Stimulated activated CD8-positive, alpha-beta memory T cell treated with anti-CD3 and anti-CD28 coated beads, Interleukin-15, amount 100 ng/mL, for 1 hour (primary cell): ENCODE measurements around the gene MIB1.

Experiments
- DNase-seq: peaks from one replicate; pipeline ENCODE4 v3.0.0-alpha.2; 2020; ENCODE audit warnings: low read depth

Gene MIB1

DNA sequence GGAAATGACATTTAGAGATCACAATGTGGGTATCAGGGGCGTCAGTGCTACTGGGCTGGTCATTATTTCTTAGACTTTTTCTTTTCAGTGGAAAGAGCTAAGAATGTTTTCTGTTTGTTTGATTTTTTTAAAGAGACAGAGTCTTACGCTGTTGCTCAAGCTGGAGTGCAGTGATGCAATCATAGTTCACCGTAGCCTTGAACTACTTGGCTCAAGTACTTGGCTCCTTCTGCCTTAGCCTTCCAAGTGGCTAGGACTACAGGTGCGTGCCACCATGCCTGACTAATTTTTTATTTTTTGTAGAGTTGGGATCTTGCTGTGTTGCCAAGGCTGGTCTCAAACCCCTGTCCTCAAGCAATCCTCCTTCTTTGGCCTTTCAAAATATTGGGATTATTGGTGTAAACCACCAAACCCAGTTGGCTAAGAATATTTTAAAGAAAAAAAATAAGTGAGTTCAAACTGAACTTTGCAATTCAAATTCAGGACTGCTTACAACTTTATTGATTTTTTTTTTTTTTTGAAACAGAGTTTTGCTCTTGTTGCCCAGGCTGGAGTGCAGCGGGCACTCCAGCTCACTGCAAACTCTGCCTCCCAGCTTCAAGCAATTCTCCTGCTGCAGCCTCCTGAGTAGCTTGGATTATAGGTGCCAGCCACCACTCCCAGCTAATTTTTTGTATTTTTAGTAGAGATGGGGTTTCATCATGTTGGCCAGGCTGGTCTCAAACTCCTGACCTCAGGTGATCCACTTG is 154.2 kb downstream of the MIB1 start:
- no peak for DNase-seq

- DNase-seq: no peak
These were observed 156.2 kb downstream of the MIB1 start for GRCh38 chr18:21896732-21897336.

GRCh38 chr18:21897811-21898210 is 157.2 kb downstream of the MIB1 start:
- no peak for DNase-seq

DNA sequence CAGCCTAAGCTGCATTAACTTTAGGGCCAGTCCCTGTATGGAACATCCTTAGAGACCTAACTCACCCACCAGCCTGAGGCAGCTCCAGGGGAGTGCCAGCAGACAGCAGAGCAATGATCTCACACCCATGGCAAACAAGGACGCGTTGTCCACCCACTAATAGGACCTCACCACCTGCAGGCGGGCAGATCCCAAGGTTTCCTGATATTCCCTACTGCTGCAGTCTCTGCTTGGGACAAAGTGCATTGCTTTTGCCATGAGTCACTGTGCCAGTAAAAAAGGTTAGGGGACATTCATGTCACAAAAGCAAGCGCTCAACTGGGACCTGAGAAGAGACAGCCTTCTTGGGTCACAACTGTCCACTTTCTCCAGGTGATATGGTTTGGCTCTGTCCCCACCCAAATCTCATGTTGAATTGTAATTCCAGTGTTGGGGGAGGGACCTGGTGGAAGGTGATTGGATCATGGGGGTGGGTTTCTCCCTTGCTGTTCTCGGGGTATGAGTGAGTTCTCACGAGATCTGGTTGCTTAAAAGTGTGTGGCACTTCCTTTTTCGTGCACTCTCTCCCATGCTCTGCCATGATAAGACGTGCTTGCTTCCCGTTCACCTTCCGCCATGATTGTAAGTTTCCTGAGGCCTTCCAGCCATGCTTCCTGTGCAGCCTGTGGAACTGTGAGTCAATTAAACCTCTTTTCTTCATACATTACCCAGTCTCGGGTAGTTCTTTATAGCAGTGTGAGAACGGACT is 160.2 kb downstream of the MIB1 start:
- no peak for DNase-seq

DNA sequence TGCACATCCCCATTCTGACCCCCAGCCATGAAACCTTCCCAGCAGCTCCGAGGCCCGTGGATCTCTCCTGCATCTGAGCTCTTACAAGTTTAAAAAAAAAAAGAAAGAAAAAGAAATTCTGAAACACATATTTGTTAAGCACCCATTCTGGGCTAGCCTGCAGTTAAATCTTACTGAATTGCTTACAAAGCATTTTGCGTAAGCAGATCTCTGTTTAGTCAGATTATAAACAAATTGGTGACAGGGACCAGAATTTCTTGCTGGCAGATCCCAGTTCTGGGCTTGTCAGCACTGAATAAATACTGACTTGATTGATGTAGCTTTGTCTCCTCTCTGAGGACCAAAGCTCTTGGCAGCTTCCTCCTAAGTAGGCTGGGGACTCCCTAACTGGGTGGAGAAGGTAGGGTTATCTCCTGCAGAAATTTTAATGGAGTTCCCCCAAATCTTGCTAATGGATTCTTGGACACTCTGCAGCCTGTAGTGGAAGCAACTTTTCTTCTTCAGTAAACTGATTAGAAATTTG is 160.9 kb downstream of the MIB1 start:
- DNase-seq: no peak

GRCh38 chr18:21903709-21904108 is 163.1 kb downstream of the MIB1 start:
- no peak for DNase-seq

DNA sequence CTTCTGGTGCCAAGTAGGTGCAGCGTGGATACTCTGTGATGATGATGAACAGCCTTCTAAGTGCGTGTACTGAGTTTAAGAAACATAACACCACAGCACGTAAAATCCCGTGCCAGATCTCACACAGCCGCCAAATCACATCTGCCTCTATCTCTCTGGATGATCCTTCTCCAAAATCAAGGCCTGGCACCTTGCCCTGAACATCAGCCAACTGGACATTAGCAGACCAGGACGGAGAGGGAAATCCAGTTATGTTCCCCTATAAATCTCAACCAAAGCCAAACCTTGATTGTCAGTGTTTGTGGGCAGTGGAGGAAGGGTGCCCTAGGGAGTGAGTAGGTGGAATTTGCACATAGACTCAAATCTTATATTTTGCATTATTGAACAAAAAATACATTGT is 164.3 kb downstream of the MIB1 start:
- DNase-seq: no peak

DNA sequence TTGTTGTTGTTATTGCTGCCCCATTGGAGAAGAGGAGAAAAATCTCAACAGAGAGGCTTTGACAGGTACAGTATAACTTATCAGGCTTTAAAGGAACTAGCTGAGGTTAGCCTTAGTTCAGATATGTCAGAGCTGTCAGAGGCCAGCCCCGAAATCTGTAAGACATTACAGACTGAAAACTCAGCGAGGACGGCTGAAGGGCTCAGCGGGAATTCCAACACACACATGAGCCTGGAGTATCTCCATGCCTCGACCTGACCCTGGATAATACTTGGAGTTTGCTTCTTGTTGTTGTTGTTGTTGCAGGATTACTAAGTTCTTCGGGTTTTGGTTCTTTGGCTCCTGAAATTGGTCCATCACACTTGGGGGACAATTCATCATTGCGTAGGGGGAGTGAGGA is 166.9 kb downstream of the MIB1 start:
- no peak for DNase-seq

- DNase-seq: no peak
These were observed 168.1 kb downstream of the MIB1 start for GRCh38 chr18:21908711-21909110.

DNA sequence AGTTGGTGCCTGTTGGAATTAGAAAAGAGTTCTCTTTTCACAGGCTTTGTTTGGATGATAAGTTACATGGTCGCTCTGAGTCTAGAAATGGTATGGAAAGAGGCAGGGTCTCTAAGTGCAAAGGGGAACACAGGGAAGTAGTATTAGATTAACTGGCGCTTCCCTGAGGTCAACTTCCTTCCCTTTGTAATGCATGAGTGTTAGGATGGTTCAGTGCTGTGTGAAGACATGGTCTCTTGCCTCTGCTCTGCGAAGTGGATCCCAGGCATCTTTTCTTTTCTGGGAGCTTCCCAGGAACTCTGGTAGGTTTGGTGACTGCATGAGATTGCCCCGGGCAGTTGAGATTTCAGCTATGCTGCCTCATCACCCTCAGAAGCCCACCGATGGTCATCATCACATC is 170.3 kb downstream of the MIB1 start:
- no peak for DNase-seq

GRCh38 chr18:21911551-21911950 is 171.0 kb downstream of the MIB1 start:
- no peak for DNase-seq

DNA sequence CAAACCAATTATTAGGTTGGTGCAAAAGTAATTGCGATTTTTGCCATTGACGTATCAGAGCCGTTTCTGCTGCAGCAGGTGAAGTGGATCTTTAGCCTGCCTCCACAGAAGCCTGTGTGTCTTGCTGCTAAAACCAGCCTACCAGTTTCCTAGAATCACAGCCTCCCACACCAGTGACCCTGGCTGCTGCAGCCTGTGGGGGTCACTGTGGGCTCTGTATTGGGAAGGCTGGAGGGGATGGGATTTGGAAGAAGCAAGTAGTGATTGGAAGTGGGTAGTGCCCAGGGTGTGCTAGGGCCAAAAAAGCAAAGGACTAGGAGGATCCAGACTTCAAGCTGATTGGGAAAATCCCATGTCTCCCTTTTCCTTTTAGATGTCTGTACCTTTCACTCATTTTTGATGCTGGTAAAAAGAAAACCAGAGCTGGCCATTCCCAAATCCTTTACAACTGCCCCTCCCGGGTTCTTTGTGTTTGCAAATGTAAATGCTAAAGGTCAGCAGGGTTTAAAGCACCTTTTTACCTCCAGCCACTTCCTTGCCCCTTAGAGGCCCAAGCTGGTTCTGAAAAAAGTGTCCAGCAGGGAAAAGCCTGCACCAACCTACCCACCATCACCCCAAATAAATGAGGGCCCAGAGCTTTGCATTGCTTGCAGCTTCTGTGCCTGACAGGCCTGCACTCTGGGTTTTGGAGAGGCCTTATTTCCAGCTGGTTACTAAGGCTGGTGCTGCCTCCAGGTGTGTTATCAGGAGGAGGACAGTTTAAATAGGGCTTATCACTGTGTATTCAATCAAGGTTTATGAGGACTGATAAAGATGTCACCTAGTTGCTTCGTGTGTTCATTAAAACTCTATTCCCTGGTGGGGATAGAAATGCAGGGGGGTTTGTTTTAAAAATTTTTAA is 172.0 kb downstream of the MIB1 start:
- no peak for DNase-seq

- no peak for DNase-seq
These were observed 174.2 kb downstream of the MIB1 start for GRCh38 chr18:21914739-21915319.

- no peak for DNase-seq
These were observed 175.0 kb downstream of the MIB1 start for GRCh38 chr18:21915546-21915945.

DNA sequence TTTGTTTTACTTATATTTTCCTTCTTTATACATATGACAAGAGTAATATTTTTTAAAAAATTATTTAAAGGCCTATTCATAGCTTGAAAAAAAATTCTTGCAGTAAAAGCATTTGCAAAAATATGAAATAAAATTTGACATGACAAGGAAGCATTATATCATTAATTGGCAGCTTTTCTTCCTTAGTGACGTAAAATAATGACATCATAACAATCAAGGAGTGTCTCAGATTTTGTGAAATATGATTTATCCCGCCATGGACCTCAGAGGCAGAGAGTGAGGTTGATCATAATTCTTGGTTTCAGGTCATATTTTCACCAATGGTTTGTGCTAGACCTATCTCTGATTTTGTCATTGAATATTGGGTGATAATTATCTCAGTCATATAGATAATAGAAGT is 176.0 kb downstream of the MIB1 start:
- DNase-seq: no peak

GRCh38 chr18:21918693-21919092 is 178.1 kb downstream of the MIB1 start:
- DNase-seq: no peak
